ENCODE results near the gene APBA1. TPM values are rescaled to one million over a fixed set of nuclear protein-coding genes. Genes with fewer than 3 reads are reported as not detected.

The APBA1 gene
- polyA plus RNA-seq, 1 donor from 2014 or later = not detected

- peaks cover 0 to 14% (median 0%) of the 10 kb centered on the region in 3 donors for H3K4me1 Mint-ChIP-seq
- no peak overlapping the region for H3K27ac Mint-ChIP-seq
- peaks cover 22% of the 10 kb centered on the region for H3K27me3 Mint-ChIP-seq
- H3K36me3 Mint-ChIP-seq = no peaks in the 10 kb centered on the region
- no peaks in the 10 kb centered on the region for H3K9me3 Mint-ChIP-seq
- peak overlapping the region; percentile 16 to 85 (median 63) for H3K4me3 Mint-ChIP-seq
These were observed 1.1 kb upstream of the APBA1 start for GRCh38 chr9:69673311-69673640.

- Mint-ChIP-seq H3K4me1 (peaks cover 0 to 14% (median 0%) of the 10 kb centered on the region in 3 donors), H3K27ac (no peak overlapping the region), H3K27me3 (peaks cover 22% of the 10 kb centered on the region), H3K9me3 (no peaks in the 10 kb centered on the region), H3K4me3 (peak overlapping the region; percentile 43 to 85 (median 82)), H3K36me3 (no peaks in the 10 kb centered on the region)
These were observed 582 bp upstream of the APBA1 start for GRCh38 chr9:69672596-69673310.

GRCh38 chr9:69671311-69671878, 776 bp downstream of the APBA1 start:
- no peaks in the 10 kb centered on the region for H3K9me3 Mint-ChIP-seq
- peaks cover 25% of the 10 kb centered on the region for H3K27me3 Mint-ChIP-seq
- peak overlapping the region; percentile 12 to 82 (median 67) for H3K4me3 Mint-ChIP-seq
- H3K4me1 Mint-ChIP-seq = peaks cover 0 to 14% (median 0%) of the 10 kb centered on the region in 3 donors
- H3K27ac Mint-ChIP-seq = no peak overlapping the region
- no peaks in the 10 kb centered on the region for H3K36me3 Mint-ChIP-seq

- Mint-ChIP-seq H3K36me3 (no peaks in the 10 kb centered on the region), H3K4me3 (no peak overlapping the region), H3K4me1 (peaks cover 0 to 7% (median 0%) of the 10 kb centered on the region in 3 donors), H3K27ac (no peak overlapping the region), H3K27me3 (peaks cover 30% of the 10 kb centered on the region), H3K9me3 (no peaks in the 10 kb centered on the region)
These were observed 4.9 kb downstream of the APBA1 start for GRCh38 chr9:69667306-69667705.

- Mint-ChIP-seq H3K27me3 (peaks cover 15% of the 10 kb centered on the region), H3K27ac (no peak overlapping the region)
These were observed 11.9 kb downstream of the APBA1 start for GRCh38 chr9:69660304-69660703.

GRCh38 chr9:69658987-69659675, 13.0 kb downstream of the APBA1 start:
- Mint-ChIP-seq H3K4me1 (no peaks in the 10 kb centered on the region), H3K9me3 (no peaks in the 10 kb centered on the region), H3K27me3 (peaks cover 8% of the 10 kb centered on the region), H3K4me3 (no peak overlapping the region), H3K36me3 (no peaks in the 10 kb centered on the region), H3K27ac (no peak overlapping the region)

More at GRCh38 chr9:69660304-69660703, 11.9 kb downstream of the APBA1 start:
- Mint-ChIP-seq H3K36me3 (no peaks in the 10 kb centered on the region), H3K4me3 (no peak overlapping the region), H3K9me3 (no peaks in the 10 kb centered on the region), H3K4me1 (no peaks in the 10 kb centered on the region)

- Mint-ChIP-seq H3K27ac (no peak overlapping the region), H3K9me3 (no peaks in the 10 kb centered on the region), H3K36me3 (no peaks in the 10 kb centered on the region), H3K4me3 (no peak overlapping the region), H3K27me3 (peaks cover 5% of the 10 kb centered on the region), H3K4me1 (no peaks in the 10 kb centered on the region)
These were observed 14.9 kb downstream of the APBA1 start for GRCh38 chr9:69657269-69657668.

GRCh38 chr9:69655065-69655464, 17.1 kb downstream of the APBA1 start:
- peaks cover 0 to 1% (median 0%) of the 10 kb centered on the region in 3 donors for H3K9me3 Mint-ChIP-seq
- no peak overlapping the region for H3K27ac Mint-ChIP-seq
- H3K4me1 Mint-ChIP-seq = no peaks in the 10 kb centered on the region
- peaks cover 3% of the 10 kb centered on the region for H3K27me3 Mint-ChIP-seq
- no peaks in the 10 kb centered on the region for H3K36me3 Mint-ChIP-seq
- no peak overlapping the region for H3K4me3 Mint-ChIP-seq

GRCh38 chr9:69653261-69653660, 18.9 kb downstream of the APBA1 start:
- Mint-ChIP-seq H3K36me3 (no peaks in the 10 kb centered on the region), H3K27me3 (peaks cover 6% of the 10 kb centered on the region), H3K4me3 (no peak overlapping the region), H3K27ac (no peak overlapping the region), H3K4me1 (no peaks in the 10 kb centered on the region), H3K9me3 (peaks cover 0 to 1% (median 0%) of the 10 kb centered on the region in 3 donors)

GRCh38 chr9:69649566-69650250, 22.5 kb downstream of the APBA1 start:
- Mint-ChIP-seq H3K27me3 (peaks cover 6% of the 10 kb centered on the region), H3K4me3 (no peak overlapping the region), H3K27ac (no peak overlapping the region), H3K9me3 (peaks cover 0 to 1% (median 0%) of the 10 kb centered on the region in 3 donors), H3K36me3 (no peaks in the 10 kb centered on the region), H3K4me1 (peaks cover 0 to 2% (median 0%) of the 10 kb centered on the region in 3 donors)

GRCh38 chr9:69647804-69648203, 24.4 kb downstream of the APBA1 start:
- Mint-ChIP-seq H3K4me1 (peaks cover 0 to 3% (median 0%) of the 10 kb centered on the region in 3 donors), H3K36me3 (no peaks in the 10 kb centered on the region), H3K27ac (no peak overlapping the region), H3K9me3 (peaks cover 0 to 1% (median 0%) of the 10 kb centered on the region in 3 donors), H3K27me3 (peaks cover 5% of the 10 kb centered on the region), H3K4me3 (no peak overlapping the region)

GRCh38 chr9:69646810-69647209, 25.4 kb downstream of the APBA1 start:
- peaks cover 0 to under 1% (median 0%) of the 10 kb centered on the region in 3 donors for H3K9me3 Mint-ChIP-seq
- H3K27me3 Mint-ChIP-seq = peaks cover 5% of the 10 kb centered on the region
- no peaks in the 10 kb centered on the region for H3K36me3 Mint-ChIP-seq
- H3K4me3 Mint-ChIP-seq = no peak overlapping the region
- H3K4me1 Mint-ChIP-seq = peaks cover 0 to 3% (median 0%) of the 10 kb centered on the region in 3 donors
- H3K27ac Mint-ChIP-seq = no peak overlapping the region

- Mint-ChIP-seq H3K36me3 (no peaks in the 10 kb centered on the region), H3K9me3 (peaks cover 0 to 4% (median 0%) of the 10 kb centered on the region in 3 donors), H3K27me3 (peaks cover 5% of the 10 kb centered on the region), H3K4me1 (peaks cover 0 to 3% (median 0%) of the 10 kb centered on the region in 3 donors), H3K4me3 (no peak overlapping the region), H3K27ac (no peak overlapping the region)
These were observed 26.7 kb downstream of the APBA1 start for GRCh38 chr9:69645488-69645887.

GRCh38 chr9:69643098-69643497, 29.1 kb downstream of the APBA1 start:
- no peaks in the 10 kb centered on the region for H3K36me3 Mint-ChIP-seq
- H3K4me1 Mint-ChIP-seq = peaks cover 0 to 3% (median 0%) of the 10 kb centered on the region in 3 donors
- no peak overlapping the region for H3K27ac Mint-ChIP-seq
- H3K4me3 Mint-ChIP-seq = no peak overlapping the region
- H3K9me3 Mint-ChIP-seq = peaks cover 0 to 4% (median 0%) of the 10 kb centered on the region in 3 donors
- H3K27me3 Mint-ChIP-seq = no peaks in the 10 kb centered on the region

- H3K9me3 Mint-ChIP-seq = peaks cover 0 to 6% (median 4%) of the 10 kb centered on the region in 3 donors
- no peaks in the 10 kb centered on the region for H3K4me1 Mint-ChIP-seq
- peaks cover 8% of the 10 kb centered on the region for H3K27me3 Mint-ChIP-seq
- peaks cover 3% of the 10 kb centered on the region for H3K36me3 Mint-ChIP-seq
- H3K4me3 Mint-ChIP-seq = no peak overlapping the region
- no peak overlapping the region for H3K27ac Mint-ChIP-seq
These were observed 34.4 kb downstream of the APBA1 start for GRCh38 chr9:69637817-69638200.
